ENCODE measurements around the gene CNDP2. TPM values are rescaled to one million over a fixed set of nuclear protein-coding genes. Genes with fewer than 3 reads are reported as not detected.
"Not testable (repeated sequence)": the region's sequence is repeated elsewhere in the genome, so short reads cannot be mapped to it uniquely, and the experiment has no call there.

Gene CNDP2
- total and polyA plus RNA-seq, 2 donors from 2014 or later = 499 to 740 TPM

DNA sequence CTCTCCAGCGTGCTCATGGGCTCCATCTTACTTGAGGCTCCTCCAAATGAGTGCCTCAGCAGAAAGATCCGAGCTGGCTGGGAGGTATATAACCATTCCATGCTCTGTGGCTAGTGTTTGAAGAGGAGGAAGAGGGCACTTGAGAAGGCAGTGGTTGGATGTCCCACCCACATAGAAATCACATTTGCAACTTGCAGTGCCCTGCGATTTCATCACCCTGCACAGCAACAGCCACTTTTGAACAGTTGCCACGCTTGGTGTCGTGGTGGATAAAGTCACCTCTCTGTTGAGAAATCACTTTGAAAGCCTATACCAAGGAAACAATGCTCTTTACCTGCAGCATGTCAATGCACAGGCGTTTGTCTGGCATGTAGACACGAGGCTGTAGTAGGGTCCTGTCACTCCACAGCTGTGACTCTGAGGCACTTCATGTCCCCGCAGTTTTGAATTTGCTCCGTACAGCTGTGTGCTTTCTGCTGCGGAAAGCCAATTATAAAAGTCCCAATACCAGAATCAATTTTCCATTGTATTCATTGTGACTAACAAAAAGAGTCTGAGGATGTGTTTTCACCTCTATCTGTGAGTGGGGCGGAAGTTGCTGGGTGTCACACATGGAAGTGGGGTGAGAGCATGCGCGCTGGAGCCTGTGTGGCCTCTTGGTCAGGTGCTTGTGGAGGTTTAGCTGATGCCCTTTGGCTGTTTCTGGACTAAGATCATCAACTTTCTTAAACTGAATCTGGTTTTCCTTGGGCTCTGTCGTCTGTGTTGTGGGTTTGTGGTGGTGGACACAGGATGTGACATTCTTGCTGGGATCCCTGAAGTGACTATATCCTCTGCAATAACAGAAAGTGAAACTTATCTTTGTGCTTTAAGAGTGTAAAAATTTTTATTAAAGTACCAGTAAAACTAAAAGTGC lies 2.8 kb downstream of the CNDP2 start:
- intact Hi-C loops (cut with DNase I) = no loop called here
- H3K27me3 ChIP-seq (ENCODE audit: control insufficient read depth, insufficient read depth, low read length) = no peaks in the 10 kb centered on the region
- peak overlapping the region in 2 of 3 donors; percentile 36 to 51 for H3K9ac ChIP-seq (ENCODE audit: low read length in 3 of 3)
- H3K4me3 ChIP-seq (ENCODE audit: low read length in 3 of 3) = peak overlapping the region; percentile 7 to 63 (median 53)
- H3K27ac ChIP-seq (ENCODE audit: low read depth in 2 of 2, low read length in 2 of 2) = peak overlapping the region; percentile 72 to 95
- DNase-seq (peak in 2 of 5 donors; percentile 31 to 85), FAIRE-seq (no peak)
- peaks cover 4 to 33% (median 25%) of the 10 kb centered on the region in 3 donors for H3K4me1 ChIP-seq (ENCODE audit: control insufficient read depth in 2 of 3, insufficient read depth in 2 of 3, low read depth in 1 of 3, low read length in 3 of 3)
- H3K9me3 ChIP-seq (ENCODE audit: control insufficient read depth in 2 of 3, insufficient read depth in 1 of 3, low read length in 3 of 3) = no peaks in the 10 kb centered on the region
- H3K36me3 ChIP-seq (ENCODE audit: control insufficient read depth in 2 of 3, insufficient read depth in 3 of 3, low read length in 3 of 3) = peaks cover 4 to 23% (median 8%) of the 10 kb centered on the region in 3 donors
- TF ChIP-seq, protein P1, sequence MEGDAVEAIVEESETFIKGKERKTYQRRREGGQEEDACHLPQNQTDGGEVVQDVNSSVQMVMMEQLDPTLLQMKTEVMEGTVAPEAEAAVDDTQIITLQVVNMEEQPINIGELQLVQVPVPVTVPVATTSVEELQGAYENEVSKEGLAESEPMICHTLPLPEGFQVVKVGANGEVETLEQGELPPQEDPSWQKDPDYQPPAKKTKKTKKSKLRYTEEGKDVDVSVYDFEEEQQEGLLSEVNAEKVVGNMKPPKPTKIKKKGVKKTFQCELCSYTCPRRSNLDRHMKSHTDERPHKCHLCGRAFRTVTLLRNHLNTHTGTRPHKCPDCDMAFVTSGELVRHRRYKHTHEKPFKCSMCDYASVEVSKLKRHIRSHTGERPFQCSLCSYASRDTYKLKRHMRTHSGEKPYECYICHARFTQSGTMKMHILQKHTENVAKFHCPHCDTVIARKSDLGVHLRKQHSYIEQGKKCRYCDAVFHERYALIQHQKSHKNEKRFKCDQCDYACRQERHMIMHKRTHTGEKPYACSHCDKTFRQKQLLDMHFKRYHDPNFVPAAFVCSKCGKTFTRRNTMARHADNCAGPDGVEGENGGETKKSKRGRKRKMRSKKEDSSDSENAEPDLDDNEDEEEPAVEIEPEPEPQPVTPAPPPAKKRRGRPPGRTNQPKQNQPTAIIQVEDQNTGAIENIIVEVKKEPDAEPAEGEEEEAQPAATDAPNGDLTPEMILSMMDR (IDR thresholded peaks at IDR 0.05; ENCODE audit: borderline replicate concordance, extremely low read depth, insufficient read depth) = no peak

GRCh38 chr18:74499633-74500032 lies 3.5 kb downstream of the CNDP2 start:
- TF ChIP-seq, protein P1 (IDR thresholded peaks at IDR 0.05; ENCODE audit: borderline replicate concordance, extremely low read depth, insufficient read depth) = no peak
- no peaks in the 10 kb centered on the region for H3K9me3 ChIP-seq (ENCODE audit: control insufficient read depth in 2 of 3, insufficient read depth in 1 of 3, low read length in 3 of 3)
- intact Hi-C loops (cut with DNase I) = no loop called here
- FAIRE-seq (peak; percentile 52), DNase-seq (peak in 2 of 5 donors; percentile 30 to 91)
- H3K4me1 ChIP-seq (ENCODE audit: control insufficient read depth in 2 of 3, insufficient read depth in 2 of 3, low read depth in 1 of 3, low read length in 3 of 3) = peaks cover 4 to 33% (median 25%) of the 10 kb centered on the region in 3 donors
- H3K36me3 ChIP-seq (ENCODE audit: control insufficient read depth in 2 of 3, insufficient read depth in 3 of 3, low read length in 3 of 3) = peaks cover 5 to 23% (median 12%) of the 10 kb centered on the region in 3 donors
- H3K9ac ChIP-seq (ENCODE audit: low read length in 3 of 3) = peak overlapping the region in 2 of 3 donors; percentile 51 to 64
- no peaks in the 10 kb centered on the region for H3K27me3 ChIP-seq (ENCODE audit: control insufficient read depth, insufficient read depth, low read length)
- peak overlapping the region; percentile 7 to 63 (median 53) for H3K4me3 ChIP-seq (ENCODE audit: low read length in 3 of 3)
- H3K27ac ChIP-seq (ENCODE audit: low read depth in 2 of 2, low read length in 2 of 2) = peak overlapping the region; percentile 72 to 95

- Histone ChIP-seq H3K27ac (ENCODE audit: low read depth in 2 of 2, low read length in 2 of 2) (peak overlapping the region; percentile 54 to 95), H3K4me1 (ENCODE audit: control insufficient read depth in 2 of 3, insufficient read depth in 2 of 3, low read depth in 1 of 3, low read length in 3 of 3) (peaks cover 4 to 33% (median 25%) of the 10 kb centered on the region in 3 donors), H3K9ac (ENCODE audit: low read length in 3 of 3) (peak overlapping the region in 1 of 3 donors; percentile 51), H3K9me3 (ENCODE audit: control insufficient read depth in 2 of 3, insufficient read depth in 1 of 3, low read length in 3 of 3) (no peaks in the 10 kb centered on the region), H3K27me3 (ENCODE audit: control insufficient read depth, insufficient read depth, low read length) (no peaks in the 10 kb centered on the region), H3K36me3 (ENCODE audit: control insufficient read depth in 2 of 3, insufficient read depth in 3 of 3, low read length in 3 of 3) (peaks cover 7 to 23% (median 14%) of the 10 kb centered on the region in 3 donors), H3K4me3 (ENCODE audit: low read length in 3 of 3) (peak overlapping the region in 2 of 3 donors; percentile 53 to 63)
- TF ChIP-seq, protein P1 (IDR thresholded peaks at IDR 0.05; ENCODE audit: borderline replicate concordance, extremely low read depth, insufficient read depth) = no peak
- DNase-seq (no peak), FAIRE-seq (no peak)
- intact Hi-C loops (cut with DNase I) = no loop called here
These were observed 4.2 kb downstream of the CNDP2 start for GRCh38 chr18:74500372-74500771.

DNA sequence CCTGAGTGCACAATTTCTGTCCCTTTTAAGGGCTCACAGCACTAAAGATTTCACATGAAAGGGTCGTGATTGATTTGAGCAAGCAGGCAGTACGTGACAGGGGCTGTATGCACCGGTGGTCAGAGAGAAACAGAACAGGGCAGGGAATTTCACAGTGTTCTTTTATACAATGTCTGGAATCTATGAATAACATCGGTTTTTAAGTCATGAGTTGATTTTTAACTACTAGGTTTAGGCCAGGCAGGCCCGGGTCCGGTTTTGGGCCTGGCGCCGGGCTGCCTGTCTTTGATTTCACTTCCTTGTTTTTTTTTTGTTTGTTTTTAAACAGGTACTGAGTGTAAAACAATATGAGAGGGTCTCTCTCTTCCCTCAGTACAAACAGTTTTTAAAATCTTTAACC lies 4.6 kb downstream of the CNDP2 start:
- peak overlapping the region; percentile 88 to 95 for H3K27ac ChIP-seq (ENCODE audit: low read depth in 2 of 2, low read length in 2 of 2)
- peak overlapping the region in 1 of 3 donors; percentile 70 for H3K9ac ChIP-seq (ENCODE audit: low read length in 3 of 3)
- intact Hi-C loops (cut with DNase I); FAIRE-seq; H3K27me3 ChIP-seq (ENCODE audit: control insufficient read depth, insufficient read depth, low read length); H3K9me3 ChIP-seq (ENCODE audit: control insufficient read depth in 2 of 3, insufficient read depth in 1 of 3, low read length in 3 of 3): not testable (repeated sequence)
- H3K4me1 ChIP-seq (ENCODE audit: control insufficient read depth in 2 of 3, insufficient read depth in 2 of 3, low read depth in 1 of 3, low read length in 3 of 3) = peaks cover 4 to 33% (median 25%) of the 10 kb centered on the region in 3 donors
- peak in 1 of 5 donors; percentile 61 for DNase-seq
- peaks cover 7 to 23% (median 16%) of the 10 kb centered on the region in 3 donors for H3K36me3 ChIP-seq (ENCODE audit: control insufficient read depth in 2 of 3, insufficient read depth in 3 of 3, low read length in 3 of 3)
- H3K4me3 ChIP-seq (ENCODE audit: low read length in 3 of 3) = peak overlapping the region in 2 of 3 donors; percentile 53 to 63

All from kidney (tissue), 14 donors.